Mammary epithelial cell (primary cell): Measurements from ENCODE around the gene FILIP1.

ENCODE experiments used
- EZH2 ChIP-seq: IDR thresholded peaks from 2 replicates; pipeline ENCODE4 v1.6.1; 2012; ENCODE audit warnings: low read length, inconsistent platforms, borderline replicate concordance
- TF ChIP-seq, protein P1 (sequence below), 2 donors: IDR thresholded peaks in 1 of 2; conservative IDR thresholded peaks in 1 of 2; 2 replicates each; pipeline ENCODE4 v1.5.1; 2011 to 2012; ENCODE audit warnings: inconsistent platforms in 2 of 2, low read length in 2 of 2, mild to moderate bottlenecking in 2 of 2, control low read depth in 1 of 2, low read depth in 1 of 2; ENCODE audit not compliant: insufficient read depth in 1 of 2; ENCODE audit errors: extremely low read depth in 1 of 2

- TF ChIP-seq, protein P1, sequence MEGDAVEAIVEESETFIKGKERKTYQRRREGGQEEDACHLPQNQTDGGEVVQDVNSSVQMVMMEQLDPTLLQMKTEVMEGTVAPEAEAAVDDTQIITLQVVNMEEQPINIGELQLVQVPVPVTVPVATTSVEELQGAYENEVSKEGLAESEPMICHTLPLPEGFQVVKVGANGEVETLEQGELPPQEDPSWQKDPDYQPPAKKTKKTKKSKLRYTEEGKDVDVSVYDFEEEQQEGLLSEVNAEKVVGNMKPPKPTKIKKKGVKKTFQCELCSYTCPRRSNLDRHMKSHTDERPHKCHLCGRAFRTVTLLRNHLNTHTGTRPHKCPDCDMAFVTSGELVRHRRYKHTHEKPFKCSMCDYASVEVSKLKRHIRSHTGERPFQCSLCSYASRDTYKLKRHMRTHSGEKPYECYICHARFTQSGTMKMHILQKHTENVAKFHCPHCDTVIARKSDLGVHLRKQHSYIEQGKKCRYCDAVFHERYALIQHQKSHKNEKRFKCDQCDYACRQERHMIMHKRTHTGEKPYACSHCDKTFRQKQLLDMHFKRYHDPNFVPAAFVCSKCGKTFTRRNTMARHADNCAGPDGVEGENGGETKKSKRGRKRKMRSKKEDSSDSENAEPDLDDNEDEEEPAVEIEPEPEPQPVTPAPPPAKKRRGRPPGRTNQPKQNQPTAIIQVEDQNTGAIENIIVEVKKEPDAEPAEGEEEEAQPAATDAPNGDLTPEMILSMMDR (conservative IDR thresholded peaks at IDR 0.05 in 1 of 2, IDR thresholded peaks at IDR 0.05 in 1 of 2; ENCODE audit: extremely low read depth in 1 of 2, insufficient read depth in 1 of 2, low read depth in 1 of 2, low read length in 2 of 2) = no peak
- no peak for TF ChIP-seq EZH2
These were observed 115.5 kb downstream of the FILIP1 start for GRCh38 chr6:75378101-75378500.
